ENCODE measurements around the gene BMPER. TPM values are rescaled to one million over a fixed set of nuclear protein-coding genes. Genes with fewer than 3 reads are reported as not detected.

The BMPER gene
- total and polyA plus RNA-seq, 3 donors from 2014 or later: 1.7 to 2.8 (median 2.4) TPM

DNA sequence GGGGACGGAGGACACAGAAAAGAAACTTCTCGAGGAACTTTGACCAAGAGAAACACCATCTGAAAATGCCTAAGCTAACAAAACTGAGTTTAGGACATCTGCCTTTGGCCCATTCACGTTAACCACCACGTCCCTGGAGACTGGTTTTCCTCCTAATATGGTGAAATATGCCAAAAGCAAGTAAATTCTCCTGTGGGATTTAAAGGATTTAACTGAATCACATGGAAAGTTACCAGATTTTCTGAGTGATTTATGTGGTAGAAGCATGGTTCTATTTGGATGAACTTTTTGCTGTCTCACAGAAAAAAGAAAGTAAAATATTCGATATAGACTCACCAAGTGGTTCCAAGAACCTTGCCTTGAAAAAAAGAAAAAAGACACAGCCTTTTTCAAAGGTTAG, 30.4 kb upstream of the BMPER start:
- H3K4me3 ChIP-seq: no peak overlapping the region
- no peaks in the 10 kb centered on the region for H3K27me3 ChIP-seq
- WGBS, 2 donors: 49 to 61% methylated on average over 5 of the region's 5 CpGs
- H3K9me3 ChIP-seq: no peaks in the 10 kb centered on the region
- H3K36me3 ChIP-seq (ENCODE audit: low read depth, missing control alignments): no peaks in the 10 kb centered on the region
- no peak for TF ChIP-seq POLR2A (IDR thresholded peaks at IDR 0.05)
- TF ChIP-seq, protein P1, sequence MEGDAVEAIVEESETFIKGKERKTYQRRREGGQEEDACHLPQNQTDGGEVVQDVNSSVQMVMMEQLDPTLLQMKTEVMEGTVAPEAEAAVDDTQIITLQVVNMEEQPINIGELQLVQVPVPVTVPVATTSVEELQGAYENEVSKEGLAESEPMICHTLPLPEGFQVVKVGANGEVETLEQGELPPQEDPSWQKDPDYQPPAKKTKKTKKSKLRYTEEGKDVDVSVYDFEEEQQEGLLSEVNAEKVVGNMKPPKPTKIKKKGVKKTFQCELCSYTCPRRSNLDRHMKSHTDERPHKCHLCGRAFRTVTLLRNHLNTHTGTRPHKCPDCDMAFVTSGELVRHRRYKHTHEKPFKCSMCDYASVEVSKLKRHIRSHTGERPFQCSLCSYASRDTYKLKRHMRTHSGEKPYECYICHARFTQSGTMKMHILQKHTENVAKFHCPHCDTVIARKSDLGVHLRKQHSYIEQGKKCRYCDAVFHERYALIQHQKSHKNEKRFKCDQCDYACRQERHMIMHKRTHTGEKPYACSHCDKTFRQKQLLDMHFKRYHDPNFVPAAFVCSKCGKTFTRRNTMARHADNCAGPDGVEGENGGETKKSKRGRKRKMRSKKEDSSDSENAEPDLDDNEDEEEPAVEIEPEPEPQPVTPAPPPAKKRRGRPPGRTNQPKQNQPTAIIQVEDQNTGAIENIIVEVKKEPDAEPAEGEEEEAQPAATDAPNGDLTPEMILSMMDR (IDR thresholded peaks at IDR 0.05): no peak
- DNase-seq: peak; percentile 26
- H3K27ac ChIP-seq: no peak overlapping the region
- H3K4me1 ChIP-seq: peaks cover 6% of the 10 kb centered on the region
- intact Hi-C loops (cut with DNase I; ENCODE audit: low total_unique reads): no loop called here

DNA sequence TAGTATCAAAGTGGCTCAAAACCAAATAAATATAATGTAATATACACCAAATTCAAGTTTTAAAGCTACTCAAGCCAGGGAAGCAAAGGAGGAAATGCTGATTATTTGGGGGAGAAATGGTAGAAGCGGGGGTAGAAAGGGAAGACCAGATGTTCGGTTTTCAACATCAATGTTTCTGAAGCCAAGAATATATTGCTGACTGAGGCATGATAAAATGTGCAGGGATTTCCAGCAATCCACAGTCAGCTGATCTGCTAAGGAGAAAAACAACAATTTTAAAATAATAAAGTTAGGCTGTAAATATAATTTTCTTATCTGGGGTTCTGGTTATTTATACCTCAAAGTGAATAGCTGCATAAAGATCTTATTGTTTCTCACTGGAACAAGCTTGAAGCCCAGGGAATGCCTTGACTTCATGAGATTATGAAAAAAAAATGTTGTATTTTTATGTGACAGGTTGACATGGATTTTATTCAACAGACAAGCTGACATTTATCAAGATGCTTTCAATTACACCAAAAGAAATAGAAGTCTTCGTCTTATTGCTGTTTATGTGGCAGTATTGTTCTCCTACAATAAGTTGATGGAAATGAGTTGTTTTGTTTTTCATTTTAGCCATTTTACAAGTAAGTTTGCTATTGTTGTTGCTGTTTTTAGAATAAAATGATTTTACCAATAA, 28.6 kb upstream of the BMPER start:
- TF ChIP-seq, protein P1 (IDR thresholded peaks at IDR 0.05): no peak
- no peak for TF ChIP-seq POLR2A (IDR thresholded peaks at IDR 0.05)
- H3K4me3 ChIP-seq: no peak overlapping the region
- peaks cover 6% of the 10 kb centered on the region for H3K4me1 ChIP-seq
- no peak overlapping the region for H3K27ac ChIP-seq
- 32 to 64% methylated on average over 3 of the region's 3 CpGs for WGBS, 2 donors
- no peak for DNase-seq
- no peaks in the 10 kb centered on the region for H3K36me3 ChIP-seq (ENCODE audit: low read depth, missing control alignments)
- intact Hi-C loops (cut with DNase I; ENCODE audit: low total_unique reads): no loop called here
- no peaks in the 10 kb centered on the region for H3K9me3 ChIP-seq
- no peaks in the 10 kb centered on the region for H3K27me3 ChIP-seq

DNA sequence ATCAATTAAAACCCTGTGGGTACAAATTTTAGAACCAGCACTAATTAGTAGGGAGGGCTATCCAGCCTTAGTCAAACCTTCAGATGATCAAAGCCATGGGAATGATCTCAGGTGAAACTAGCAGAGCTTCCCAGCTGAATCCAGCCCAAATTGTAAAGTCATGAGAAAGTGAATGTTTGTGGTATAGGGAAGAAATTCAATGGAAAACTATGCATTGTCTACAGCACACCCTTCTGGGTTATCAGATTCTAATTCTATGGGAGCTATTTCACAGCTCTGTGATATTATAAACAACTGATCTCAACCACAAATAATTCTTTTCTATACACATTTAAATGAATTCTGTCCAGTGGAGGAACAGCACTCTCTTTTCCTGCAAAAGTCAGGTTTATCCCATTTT, 24.6 kb upstream of the BMPER start:
- Histone ChIP-seq H3K9me3 (no peaks in the 10 kb centered on the region), H3K36me3 (ENCODE audit: low read depth, missing control alignments) (no peaks in the 10 kb centered on the region), H3K27me3 (no peaks in the 10 kb centered on the region), H3K4me1 (peaks cover 6% of the 10 kb centered on the region), H3K4me3 (no peak overlapping the region), H3K27ac (no peak overlapping the region)
- intact Hi-C loops (cut with DNase I; ENCODE audit: low total_unique reads): loop anchor here (10.0 kb wide), 1 partner anchor 126 kb away; no protein-coding TSS in a partner anchor
- TF ChIP-seq, protein P1 (IDR thresholded peaks at IDR 0.05): no peak
- no peak for TF ChIP-seq POLR2A (IDR thresholded peaks at IDR 0.05)
- no peak for DNase-seq

DNA sequence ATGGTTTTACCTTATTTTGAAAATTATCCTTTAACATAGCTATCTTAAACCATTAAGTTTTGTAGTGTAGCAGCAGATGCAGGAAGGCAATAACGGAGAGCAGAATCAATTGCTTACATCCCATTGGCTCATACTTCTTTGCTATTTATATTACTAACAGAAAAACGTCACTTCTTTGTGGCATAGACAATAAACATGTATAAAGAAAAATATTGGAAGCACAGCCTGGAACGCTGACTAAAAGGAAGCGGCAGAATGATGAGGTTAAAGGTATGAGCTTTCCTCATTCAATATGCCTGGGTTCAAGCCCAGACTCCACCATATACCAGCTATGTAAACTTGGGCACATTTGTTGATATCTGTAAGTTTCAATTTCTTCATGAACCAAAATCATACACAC, 24.0 kb upstream of the BMPER start:
- H3K27ac ChIP-seq: no peak overlapping the region
- no peak overlapping the region for H3K4me3 ChIP-seq
- WGBS, 2 donors: 85 to 95% methylated on average over 4 of the region's 4 CpGs
- no peak for DNase-seq
- H3K9me3 ChIP-seq: no peaks in the 10 kb centered on the region
- no peaks in the 10 kb centered on the region for H3K36me3 ChIP-seq (ENCODE audit: low read depth, missing control alignments)
- H3K4me1 ChIP-seq: peaks cover 6% of the 10 kb centered on the region
- intact Hi-C loops (cut with DNase I; ENCODE audit: low total_unique reads): loop anchor here (10.0 kb wide), 1 partner anchor 127 kb away; no protein-coding TSS in a partner anchor
- no peaks in the 10 kb centered on the region for H3K27me3 ChIP-seq
- TF ChIP-seq POLR2A (IDR thresholded peaks at IDR 0.05): no peak
- TF ChIP-seq, protein P1 (IDR thresholded peaks at IDR 0.05): no peak

Data from testis (tissue), 3 donors.